Measurements from ENCODE around the gene RXRG. TPM values are rescaled to one million over a fixed set of nuclear protein-coding genes. Genes with fewer than 3 reads are reported as not detected.

Gene RXRG
- total and polyA plus RNA-seq, 11 donors = 0.91 to 11.4 (median 2.3) TPM

DNA sequence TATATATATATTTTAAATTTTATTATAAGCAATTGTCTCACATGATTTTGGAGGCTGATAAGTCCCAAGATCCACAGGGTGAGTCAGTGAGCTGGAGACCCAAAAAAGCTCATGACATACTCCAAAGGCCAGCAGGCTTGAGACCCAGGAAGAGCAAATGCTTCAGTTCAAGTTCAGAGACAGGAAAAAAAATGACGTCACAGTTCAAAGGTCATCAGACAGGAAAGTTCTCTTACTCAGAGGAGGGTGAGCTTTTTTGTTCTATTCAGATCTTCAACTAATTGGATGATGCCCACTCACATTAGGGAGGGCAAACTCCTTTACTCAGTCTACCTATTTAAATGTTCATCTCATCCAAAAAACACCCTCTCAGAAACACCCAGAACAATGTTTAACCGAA is 18.2 kb downstream of the RXRG start:
- no peaks in the 10 kb centered on the region for H3K27me3 ChIP-seq
- ATAC-seq (no peak), DNase-seq (no peak)
- peaks cover 0 to 37% (median 19%) of the 10 kb centered on the region in 12 donors for H3K4me1 ChIP-seq
- peaks cover 0 to 3% (median 0%) of the 10 kb centered on the region in 9 donors for H3K36me3 ChIP-seq
- TF ChIP-seq, protein P1, sequence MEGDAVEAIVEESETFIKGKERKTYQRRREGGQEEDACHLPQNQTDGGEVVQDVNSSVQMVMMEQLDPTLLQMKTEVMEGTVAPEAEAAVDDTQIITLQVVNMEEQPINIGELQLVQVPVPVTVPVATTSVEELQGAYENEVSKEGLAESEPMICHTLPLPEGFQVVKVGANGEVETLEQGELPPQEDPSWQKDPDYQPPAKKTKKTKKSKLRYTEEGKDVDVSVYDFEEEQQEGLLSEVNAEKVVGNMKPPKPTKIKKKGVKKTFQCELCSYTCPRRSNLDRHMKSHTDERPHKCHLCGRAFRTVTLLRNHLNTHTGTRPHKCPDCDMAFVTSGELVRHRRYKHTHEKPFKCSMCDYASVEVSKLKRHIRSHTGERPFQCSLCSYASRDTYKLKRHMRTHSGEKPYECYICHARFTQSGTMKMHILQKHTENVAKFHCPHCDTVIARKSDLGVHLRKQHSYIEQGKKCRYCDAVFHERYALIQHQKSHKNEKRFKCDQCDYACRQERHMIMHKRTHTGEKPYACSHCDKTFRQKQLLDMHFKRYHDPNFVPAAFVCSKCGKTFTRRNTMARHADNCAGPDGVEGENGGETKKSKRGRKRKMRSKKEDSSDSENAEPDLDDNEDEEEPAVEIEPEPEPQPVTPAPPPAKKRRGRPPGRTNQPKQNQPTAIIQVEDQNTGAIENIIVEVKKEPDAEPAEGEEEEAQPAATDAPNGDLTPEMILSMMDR (IDR thresholded peaks at IDR 0.05) = no peak
- TF ChIP-seq POLR2A (IDR thresholded peaks at IDR 0.05) = no peak
- H3K4me3 ChIP-seq = no peak overlapping the region
- intact Hi-C loops (cut with DNase I) = no loop called here
- H3K27ac ChIP-seq = no peak overlapping the region
- H3K9me3 ChIP-seq = no peaks in the 10 kb centered on the region
- WGBS, 4 donors = 72 to 85% (median 79%) methylated on average over 2 of the region's 2 CpGs

DNA sequence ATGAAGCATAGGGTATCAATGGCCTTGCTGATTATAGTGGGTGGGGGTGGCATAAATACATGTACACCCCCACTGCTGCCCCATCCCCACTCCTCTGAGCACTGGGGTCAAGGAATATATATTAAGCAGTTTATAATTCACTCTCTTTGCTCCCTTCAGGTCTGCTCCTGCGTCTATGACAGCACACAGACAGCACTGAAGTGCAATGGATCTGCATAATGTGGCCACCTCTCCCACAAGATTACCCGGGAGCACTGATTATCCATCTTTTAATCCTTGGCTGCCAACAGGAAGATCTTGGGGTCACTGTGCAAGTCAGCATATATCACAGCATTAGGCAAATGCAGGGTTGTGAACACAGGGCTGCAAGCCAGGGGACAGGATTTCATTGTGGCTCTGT is 19.3 kb downstream of the RXRG start:
- ATAC-seq (no peak), DNase-seq (no peak)
- Histone ChIP-seq H3K27ac (peak overlapping the region in 7 of 12 donors; percentile 3 to 80 (median 67)), H3K27me3 (no peaks in the 10 kb centered on the region), H3K4me1 (peaks cover 0 to 37% (median 20%) of the 10 kb centered on the region in 12 donors), H3K4me3 (no peak overlapping the region), H3K36me3 (peaks cover 0 to 3% (median 0%) of the 10 kb centered on the region in 9 donors), H3K9me3 (no peaks in the 10 kb centered on the region)
- TF ChIP-seq POLR2A (IDR thresholded peaks at IDR 0.05) = no peak
- TF ChIP-seq, protein P1 (IDR thresholded peaks at IDR 0.05) = no peak
- 75 to 94% (median 91%) methylated on average over 2 of the region's 2 CpGs for WGBS, 4 donors
- intact Hi-C loops (cut with DNase I) = no loop called here

- DNase-seq = peak; percentile 40 to 70 (median 47)
- TF ChIP-seq, protein P1 (IDR thresholded peaks at IDR 0.05) = no peak
- no peak for TF ChIP-seq POLR2A (IDR thresholded peaks at IDR 0.05)
- H3K36me3 ChIP-seq = peaks cover 0 to 3% (median 0%) of the 10 kb centered on the region in 9 donors
- H3K4me3 ChIP-seq = peak overlapping the region in 8 of 12 donors; percentile 3 to 42 (median 37)
- H3K4me1 ChIP-seq = peaks cover 0 to 37% (median 20%) of the 10 kb centered on the region in 12 donors
- no peaks in the 10 kb centered on the region for H3K9me3 ChIP-seq
- WGBS, 4 donors = 34 to 52% (median 39%) methylated on average over 10 of the region's 10 CpGs
- intact Hi-C loops (cut with DNase I) = no loop called here
- no peaks in the 10 kb centered on the region for H3K27me3 ChIP-seq
- peak overlapping the region; percentile 17 to 80 (median 61) for H3K27ac ChIP-seq
- peak; percentile 71 to 95 (median 89) for ATAC-seq
Measured at GRCh38 chr1:165424454-165425216, 20.3 kb downstream of the RXRG start.

DNA sequence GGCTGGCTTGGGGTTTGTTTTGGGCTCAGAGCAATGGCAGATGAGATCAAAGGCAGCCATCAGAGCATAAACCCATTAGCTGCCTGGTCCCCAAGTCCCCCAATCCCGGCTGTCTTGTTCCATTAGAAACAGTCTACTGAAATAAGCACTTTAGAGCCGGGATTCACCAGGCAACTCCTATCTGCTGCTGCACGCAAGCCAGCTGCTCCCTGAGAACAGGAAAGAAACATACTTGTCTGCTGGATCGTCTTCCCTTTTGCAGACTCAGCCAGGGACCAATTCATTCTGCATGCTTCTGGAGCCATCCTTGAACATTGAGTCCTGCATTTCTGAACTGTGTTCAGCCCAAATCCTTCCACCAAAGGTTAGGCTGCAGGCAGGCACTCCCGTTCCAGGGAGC is 21.8 kb downstream of the RXRG start:
- TF ChIP-seq, protein P1 (IDR thresholded peaks at IDR 0.05) = no peak
- TF ChIP-seq POLR2A (IDR thresholded peaks at IDR 0.05) = no peak
- peaks cover 0 to 37% (median 20%) of the 10 kb centered on the region in 12 donors for H3K4me1 ChIP-seq
- ATAC-seq (no peak), DNase-seq (no peak)
- H3K4me3 ChIP-seq = no peak overlapping the region
- no peaks in the 10 kb centered on the region for H3K27me3 ChIP-seq
- no peak overlapping the region for H3K27ac ChIP-seq
- H3K9me3 ChIP-seq = no peaks in the 10 kb centered on the region
- 67 to 79% (median 71%) methylated on average over 4 to 5 of the region's 5 CpGs for WGBS, 4 donors
- peaks cover 0 to 2% (median 0%) of the 10 kb centered on the region in 9 donors for H3K36me3 ChIP-seq
- intact Hi-C loops (cut with DNase I) = no loop called here
